Measurements from ENCODE around the gene ADRA2B. TPM values are rescaled to one million over a fixed set of nuclear protein-coding genes. Genes with fewer than 3 reads are reported as not detected.

ADRA2B gene
- total and polyA plus RNA-seq, 2 experiments from 2014 or later, result 0.66 to 0.87 TPM

DNA sequence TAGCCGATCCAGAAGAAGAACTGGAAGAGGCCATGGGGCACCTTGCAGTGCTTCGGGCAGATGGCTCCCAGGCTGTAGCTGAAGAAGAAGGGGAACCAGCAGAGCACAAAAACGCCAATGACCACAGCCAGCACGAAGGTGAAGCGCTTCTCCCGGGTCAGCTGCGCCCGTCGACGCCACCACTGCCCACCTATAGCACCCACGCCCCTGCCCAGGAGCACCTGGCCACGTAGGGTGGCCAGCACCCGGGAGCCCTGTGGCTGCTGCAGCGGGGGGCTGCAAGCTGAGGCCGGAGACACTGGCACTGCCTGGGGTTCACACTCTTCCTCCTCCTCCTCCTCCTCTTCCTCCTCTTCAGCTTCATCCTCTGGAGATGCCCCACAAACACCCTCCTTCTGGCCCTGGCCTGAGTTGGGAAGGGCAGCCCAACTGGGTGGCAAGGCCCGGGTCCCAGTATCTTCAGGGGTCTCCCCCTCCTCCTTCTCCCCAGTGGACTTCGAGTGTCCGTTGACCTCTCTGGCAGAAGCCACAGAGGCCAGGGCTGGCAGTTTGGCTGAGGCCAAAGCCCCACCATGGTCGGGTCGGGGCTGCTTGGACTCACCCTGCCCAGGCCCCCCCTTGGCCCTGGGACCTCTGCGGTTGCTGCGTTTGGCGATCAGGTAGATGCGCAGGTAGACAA, 1.3 kb downstream of the ADRA2B start:
- TF ChIP-seq EZH2 (IDR thresholded peaks at IDR 0.05; ENCODE audit: borderline replicate concordance) (no peak), CTCF (IDR thresholded peaks at IDR 0.05; ENCODE audit: poor library complexity) (no peak), EZH2phosphoT487 (IDR thresholded peaks at IDR 0.05; ENCODE audit: low read depth, severe bottlenecking, unreplicated experiment) (no peak)
- WGBS (ENCODE audit: low lambda C conversion rate, missing lambda C conversion rate), result 97% methylated on average over 24 of the region's 24 CpGs
- H3K4me2 ChIP-seq, result no peak overlapping the region

GRCh38 chr2:96114546-96114902, 1.8 kb downstream of the ADRA2B start:
- Histone ChIP-seq H3K4me3 (no peak overlapping the region), H3K9me3 (ENCODE audit: low read depth) (no peaks in the 10 kb centered on the region), H4K20me1 (ENCODE audit: insufficient read depth, poor library complexity, severe bottlenecking) (no peaks in the 10 kb centered on the region), H3K36me3 (replicated peaks; ENCODE audit: insufficient read depth, low read depth) (no peaks in the 10 kb centered on the region), H3K27me3 (peaks cover 11% of the 10 kb centered on the region), H2AFZ (no peak overlapping the region), H3K27ac (no peak overlapping the region), H3K9me2 (replicated peaks; ENCODE audit: insufficient read depth) (no peaks in the 10 kb centered on the region), H3K4me2 (no peak overlapping the region), H3K79me2 (no peaks in the 10 kb centered on the region), H3K4me1 (ENCODE audit: insufficient read depth) (peaks cover 4% of the 10 kb centered on the region)
- WGBS (ENCODE audit: low lambda C conversion rate, missing lambda C conversion rate), result 96% methylated on average over 13 of the region's 13 CpGs
- TF ChIP-seq EZH2phosphoT487 (IDR thresholded peaks at IDR 0.05; ENCODE audit: low read depth, severe bottlenecking, unreplicated experiment) (no peak), EZH2 (IDR thresholded peaks at IDR 0.05; ENCODE audit: borderline replicate concordance) (no peak)
- DNase-seq (ENCODE audit: low spot score), result no peak

More for the DNA sequence above, 1.3 kb downstream of the ADRA2B start:
- H3K4me3 ChIP-seq, result no peak overlapping the region
- H3K27me3 ChIP-seq, result peaks cover 16% of the 10 kb centered on the region
- no peak for DNase-seq (ENCODE audit: low spot score)
- H4K20me1 ChIP-seq (ENCODE audit: insufficient read depth, poor library complexity, severe bottlenecking), result no peaks in the 10 kb centered on the region
- no peaks in the 10 kb centered on the region for H3K9me3 ChIP-seq (ENCODE audit: low read depth)
- H3K9me2 ChIP-seq (replicated peaks; ENCODE audit: insufficient read depth), result no peaks in the 10 kb centered on the region
- no peaks in the 10 kb centered on the region for H3K79me2 ChIP-seq
- no peak overlapping the region for H2AFZ ChIP-seq
- H3K4me1 ChIP-seq (ENCODE audit: insufficient read depth), result peaks cover 4% of the 10 kb centered on the region
- no peak overlapping the region for H3K27ac ChIP-seq
- no peaks in the 10 kb centered on the region for H3K36me3 ChIP-seq (replicated peaks; ENCODE audit: insufficient read depth, low read depth)

DNA sequence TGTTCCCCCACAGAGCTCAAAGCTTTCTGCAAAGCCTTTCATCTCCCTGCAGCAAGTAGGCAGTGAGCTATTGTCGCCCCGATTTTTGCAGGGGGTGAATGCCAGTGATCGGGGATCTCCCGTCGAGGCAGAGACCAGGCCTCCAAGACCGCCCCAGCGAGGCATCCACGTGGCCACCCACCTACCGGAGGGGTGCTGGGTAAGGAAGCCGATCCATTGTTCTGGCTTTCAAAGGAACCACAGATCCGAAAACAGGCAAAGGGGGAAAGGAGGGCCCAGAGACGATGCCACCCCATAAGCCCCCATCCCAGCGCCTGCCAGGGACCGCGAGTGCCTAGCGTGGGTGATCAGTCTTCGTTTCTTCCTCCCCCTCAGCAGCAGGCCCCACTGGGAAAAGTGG, 2.4 kb downstream of the ADRA2B start:
- Histone ChIP-seq H3K4me3 (no peak overlapping the region), H3K9me3 (ENCODE audit: low read depth) (no peaks in the 10 kb centered on the region), H3K27me3 (peaks cover 8% of the 10 kb centered on the region), H3K79me2 (no peaks in the 10 kb centered on the region), H3K27ac (no peak overlapping the region), H3K4me1 (ENCODE audit: insufficient read depth) (peaks cover 6% of the 10 kb centered on the region), H3K36me3 (replicated peaks; ENCODE audit: insufficient read depth, low read depth) (no peaks in the 10 kb centered on the region), H3K4me2 (no peak overlapping the region), H4K20me1 (ENCODE audit: insufficient read depth, poor library complexity, severe bottlenecking) (no peaks in the 10 kb centered on the region), H2AFZ (no peak overlapping the region), H3K9me2 (replicated peaks; ENCODE audit: insufficient read depth) (no peaks in the 10 kb centered on the region)
- TF ChIP-seq CTCF (IDR thresholded peaks at IDR 0.05; ENCODE audit: poor library complexity) (no peak), EZH2 (IDR thresholded peaks at IDR 0.05; ENCODE audit: borderline replicate concordance) (no peak), EZH2phosphoT487 (IDR thresholded peaks at IDR 0.05; ENCODE audit: low read depth, severe bottlenecking, unreplicated experiment) (no peak)
- 95% methylated on average over 17 of the region's 17 CpGs for WGBS (ENCODE audit: low lambda C conversion rate, missing lambda C conversion rate)
- DNase-seq (ENCODE audit: low spot score), result no peak

GRCh38 chr2:96113367-96113677, 3.0 kb downstream of the ADRA2B start:
- H3K79me2 ChIP-seq, result no peaks in the 10 kb centered on the region
- H2AFZ ChIP-seq, result no peak overlapping the region
- no peak for TF ChIP-seq EZH2 (IDR thresholded peaks at IDR 0.05; ENCODE audit: borderline replicate concordance)
- no peak for TF ChIP-seq EZH2phosphoT487 (IDR thresholded peaks at IDR 0.05; ENCODE audit: low read depth, severe bottlenecking, unreplicated experiment)
- no peak for TF ChIP-seq CTCF (IDR thresholded peaks at IDR 0.05; ENCODE audit: poor library complexity)
- no peaks in the 10 kb centered on the region for H3K9me3 ChIP-seq (ENCODE audit: low read depth)
- no peak overlapping the region for H3K27ac ChIP-seq
- no peak overlapping the region for H3K4me2 ChIP-seq
- H3K4me3 ChIP-seq, result no peak overlapping the region
- no peaks in the 10 kb centered on the region for H4K20me1 ChIP-seq (ENCODE audit: insufficient read depth, poor library complexity, severe bottlenecking)
- no peaks in the 10 kb centered on the region for H3K9me2 ChIP-seq (replicated peaks; ENCODE audit: insufficient read depth)
- H3K27me3 ChIP-seq, result peaks cover 5% of the 10 kb centered on the region
- DNase-seq (ENCODE audit: low spot score), result no peak
- 88% methylated on average over 7 of the region's 7 CpGs for WGBS (ENCODE audit: low lambda C conversion rate, missing lambda C conversion rate)
- H3K4me1 ChIP-seq (ENCODE audit: insufficient read depth), result peaks cover 12% of the 10 kb centered on the region
- H3K36me3 ChIP-seq (replicated peaks; ENCODE audit: insufficient read depth, low read depth), result no peaks in the 10 kb centered on the region
